HepG2 (cell line): ENCODE data around the gene ELMOD3. TPM values are rescaled to one million over a fixed set of nuclear protein-coding genes. Genes with fewer than 3 reads are reported as not detected.

Experiments
- ARHGAP35 ChIP-seq: sonication (generic); formaldehyde crosslinking; IDR thresholded peaks from 2 replicates; pipeline ENCODE4 v1.9.0; 2022; ENCODE audit warnings: mild to moderate bottlenecking, inconsistent platforms, moderate library complexity, missing genetic modification reagents, borderline replicate concordance
- ASH2L ChIP-seq: fragments of 300-600, 200-600 bp; sonication (generic); IDR thresholded peaks from 2 replicates; pipeline ENCODE4 v1.7.0; 2017; ENCODE audit warnings: low read depth, mild to moderate bottlenecking, moderate library complexity, mixed read lengths, low read length; ENCODE audit not compliant: insufficient read length
- CCAR2 ChIP-seq: fragments of 200-400 bp; formaldehyde crosslinking; optimal IDR thresholded peaks from 2 replicates; pipeline ENCODE3; 2018; ENCODE audit warnings: low read depth, mild to moderate bottlenecking, low read length, moderate library complexity
- FOSL1 ChIP-seq: sonication (generic); formaldehyde crosslinking; IDR thresholded peaks from 2 replicates; pipeline ENCODE4 v1.9.0; 2021; ENCODE audit warnings: missing genetic modification reagents, borderline replicate concordance
- GATA4 ChIP-seq: sonication (generic); IDR thresholded peaks from 2 replicates; pipeline ENCODE4 v1.6.1; 2016; ENCODE audit warnings: antibody characterized with exemption, low read depth, borderline replicate concordance
- MAFK ChIP-seq, 2 experiments: IDR thresholded peaks in 1 of 2; conservative IDR thresholded peaks in 1 of 2; 2 replicates each; pipeline ENCODE4 v1.6.1; 2011; ENCODE audit warnings: improper control_type of control experiment in 2 of 2, low read length in 2 of 2
- MLLT10 ChIP-seq: sonication (generic); formaldehyde crosslinking; IDR thresholded peaks from 2 replicates; pipeline ENCODE4 v1.4.0; 2020; ENCODE audit warnings: missing genetic modification reagents
- PITX1 ChIP-seq: sonication (generic); formaldehyde crosslinking; IDR thresholded peaks from 2 replicates; pipeline ENCODE4 v1.5.1; 2020; ENCODE audit warnings: mild to moderate bottlenecking, missing genetic modification reagents
- RELA ChIP-seq: sonication (generic); formaldehyde crosslinking; IDR thresholded peaks from 2 replicates; pipeline ENCODE4 v1.4.0; 2020; ENCODE audit warnings: missing genetic modification reagents
- SIX1 ChIP-seq: sonication (generic); formaldehyde crosslinking; IDR thresholded peaks from 2 replicates; pipeline ENCODE4 v1.4.0; 2020; ENCODE audit warnings: missing genetic modification reagents, borderline replicate concordance
- ZNF619 ChIP-seq: sonication (generic); formaldehyde crosslinking; IDR thresholded peaks from 2 replicates; pipeline ENCODE4 v1.4.0; 2020; ENCODE audit warnings: mild to moderate bottlenecking, missing genetic modification reagents
- ZNF644 ChIP-seq: IDR thresholded peaks from 2 replicates; pipeline ENCODE4 v1.6.1; 2016; ENCODE audit warnings: low read depth
- polyA plus RNA-seq, 8 experiments: library from polyadenylated mRNA; depleted of rRNA in 3 of 8; stranded (reverse) in 7 of 8; unstranded in 1 of 8; fragments of >200 nt; fragmentation: Illumina TruSeq in 4 of 8; extraction: Trizol in 4 of 8; gene quantifications; 2 replicates each; pipeline versions ENCODE4 v1.2.1 to v1.2.3, GENCODE V29; 2011 to 2016; ENCODE audit warnings: low read depth in 4 of 8, missing spikeins in 1 of 8, mixed read lengths in 1 of 8; ENCODE audit not compliant: insufficient read depth in 1 of 8
- total RNA-seq, 5 experiments: library from RNA; depleted of rRNA; stranded (reverse); fragments of >200 nt; fragmentation: Illumina TruSeq; extraction: Trizol; gene quantifications; 2 replicates each; pipeline ENCODE4 v1.2.3, GENCODE V29; 2016; ENCODE audit warnings: low read depth in 1 of 5
- TF ChIP-seq, protein P1 (sequence below), 2 experiments: sonication (generic) in 1 of 2; formaldehyde crosslinking in 1 of 2; IDR thresholded peaks; 2 replicates each; pipeline versions ENCODE4 v1.5.1 to v1.6.1; 2011 to 2020; ENCODE audit warnings: borderline replicate concordance in 1 of 2, low read depth in 1 of 2, low read length in 1 of 2, mild to moderate bottlenecking in 1 of 2, missing genetic modification reagents in 1 of 2, moderate library complexity in 1 of 2
- TF ChIP-seq, protein P2 (sequence below): sonication (generic); formaldehyde crosslinking; IDR thresholded peaks from 2 replicates; pipeline ENCODE4 v1.4.0; 2020; ENCODE audit warnings: mild to moderate bottlenecking, missing genetic modification reagents
- TF ChIP-seq, protein P3 (sequence below): IDR thresholded peaks from 2 replicates; pipeline ENCODE4 v1.6.1; 2016; ENCODE audit warnings: missing compliant biosample characterization, missing genetic modification reagents, borderline replicate concordance
- TF ChIP-seq, protein P4 (sequence below): IDR thresholded peaks from 2 replicates; pipeline ENCODE4 v1.6.1; 2018; ENCODE audit warnings: missing genetic modification reagents, mild to moderate bottlenecking, missing compliant biosample characterization

The ELMOD3 gene
- total and polyA plus RNA-seq, 2 of the 13 experiments (the other 11 are each of a cell fraction or from before 2014, with no cell fraction given) = 13.3 to 19.5 TPM

DNA sequence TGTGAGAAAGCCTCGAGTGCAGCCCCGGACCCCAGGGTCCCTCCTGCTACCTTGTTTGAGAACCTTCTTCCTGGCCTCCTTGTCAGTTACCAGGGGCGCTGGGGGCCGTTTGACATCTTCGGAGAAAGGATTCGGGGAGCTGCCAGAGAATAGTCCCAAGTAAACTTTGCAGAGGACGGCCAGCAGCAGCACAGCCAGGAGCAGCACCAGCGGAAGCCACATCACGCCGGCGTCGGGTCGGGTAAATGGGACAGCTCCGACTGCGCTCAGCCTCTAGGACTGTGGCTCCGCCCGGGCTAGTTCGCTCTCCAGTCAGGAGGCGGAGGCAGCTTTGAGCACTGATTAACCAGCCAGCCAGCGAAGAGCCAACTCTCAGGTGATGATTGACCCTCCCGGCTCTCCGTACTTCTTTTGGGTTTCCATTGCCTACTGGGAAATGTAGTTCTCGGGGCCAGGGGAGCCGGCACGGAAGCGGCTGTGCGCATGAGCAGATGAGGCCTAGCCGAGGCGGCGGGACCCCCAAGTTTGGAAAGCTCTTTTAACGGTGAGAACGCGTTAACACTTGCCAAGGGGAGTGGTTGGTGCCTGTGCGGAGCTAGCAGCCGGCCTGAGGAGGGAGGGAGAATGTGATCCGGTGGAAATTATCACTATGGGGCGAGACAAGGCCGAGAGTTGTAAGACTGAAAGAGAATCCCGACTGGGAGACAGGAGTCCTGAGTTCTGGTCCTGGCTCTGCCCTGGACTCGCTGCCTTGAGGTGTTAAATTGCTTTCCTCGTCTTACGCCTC, at the start of gene ELMOD3, which contains the start of gene RETSAT (continued):
- peak; percentile 28 for TF ChIP-seq ZNF619 (CRISPR knock-in tag)
- TF ChIP-seq GATA4 = peak; percentile 93
- TF ChIP-seq, protein P1, sequence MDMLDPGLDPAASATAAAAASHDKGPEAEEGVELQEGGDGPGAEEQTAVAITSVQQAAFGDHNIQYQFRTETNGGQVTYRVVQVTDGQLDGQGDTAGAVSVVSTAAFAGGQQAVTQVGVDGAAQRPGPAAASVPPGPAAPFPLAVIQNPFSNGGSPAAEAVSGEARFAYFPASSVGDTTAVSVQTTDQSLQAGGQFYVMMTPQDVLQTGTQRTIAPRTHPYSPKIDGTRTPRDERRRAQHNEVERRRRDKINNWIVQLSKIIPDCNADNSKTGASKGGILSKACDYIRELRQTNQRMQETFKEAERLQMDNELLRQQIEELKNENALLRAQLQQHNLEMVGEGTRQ (IDR thresholded peaks at IDR 0.05; ENCODE audit: low read depth, low read length) = peak; percentile 1; the same call in 1 of the 2 replicates
- TF ChIP-seq, protein P1 (CRISPR knock-in tag; IDR thresholded peaks at IDR 0.05; ENCODE audit: borderline replicate concordance) = peak; percentile 56; the same call in 1 of the 2 replicates
- TF ChIP-seq CCAR2 = no peak
- TF ChIP-seq, protein P2, sequence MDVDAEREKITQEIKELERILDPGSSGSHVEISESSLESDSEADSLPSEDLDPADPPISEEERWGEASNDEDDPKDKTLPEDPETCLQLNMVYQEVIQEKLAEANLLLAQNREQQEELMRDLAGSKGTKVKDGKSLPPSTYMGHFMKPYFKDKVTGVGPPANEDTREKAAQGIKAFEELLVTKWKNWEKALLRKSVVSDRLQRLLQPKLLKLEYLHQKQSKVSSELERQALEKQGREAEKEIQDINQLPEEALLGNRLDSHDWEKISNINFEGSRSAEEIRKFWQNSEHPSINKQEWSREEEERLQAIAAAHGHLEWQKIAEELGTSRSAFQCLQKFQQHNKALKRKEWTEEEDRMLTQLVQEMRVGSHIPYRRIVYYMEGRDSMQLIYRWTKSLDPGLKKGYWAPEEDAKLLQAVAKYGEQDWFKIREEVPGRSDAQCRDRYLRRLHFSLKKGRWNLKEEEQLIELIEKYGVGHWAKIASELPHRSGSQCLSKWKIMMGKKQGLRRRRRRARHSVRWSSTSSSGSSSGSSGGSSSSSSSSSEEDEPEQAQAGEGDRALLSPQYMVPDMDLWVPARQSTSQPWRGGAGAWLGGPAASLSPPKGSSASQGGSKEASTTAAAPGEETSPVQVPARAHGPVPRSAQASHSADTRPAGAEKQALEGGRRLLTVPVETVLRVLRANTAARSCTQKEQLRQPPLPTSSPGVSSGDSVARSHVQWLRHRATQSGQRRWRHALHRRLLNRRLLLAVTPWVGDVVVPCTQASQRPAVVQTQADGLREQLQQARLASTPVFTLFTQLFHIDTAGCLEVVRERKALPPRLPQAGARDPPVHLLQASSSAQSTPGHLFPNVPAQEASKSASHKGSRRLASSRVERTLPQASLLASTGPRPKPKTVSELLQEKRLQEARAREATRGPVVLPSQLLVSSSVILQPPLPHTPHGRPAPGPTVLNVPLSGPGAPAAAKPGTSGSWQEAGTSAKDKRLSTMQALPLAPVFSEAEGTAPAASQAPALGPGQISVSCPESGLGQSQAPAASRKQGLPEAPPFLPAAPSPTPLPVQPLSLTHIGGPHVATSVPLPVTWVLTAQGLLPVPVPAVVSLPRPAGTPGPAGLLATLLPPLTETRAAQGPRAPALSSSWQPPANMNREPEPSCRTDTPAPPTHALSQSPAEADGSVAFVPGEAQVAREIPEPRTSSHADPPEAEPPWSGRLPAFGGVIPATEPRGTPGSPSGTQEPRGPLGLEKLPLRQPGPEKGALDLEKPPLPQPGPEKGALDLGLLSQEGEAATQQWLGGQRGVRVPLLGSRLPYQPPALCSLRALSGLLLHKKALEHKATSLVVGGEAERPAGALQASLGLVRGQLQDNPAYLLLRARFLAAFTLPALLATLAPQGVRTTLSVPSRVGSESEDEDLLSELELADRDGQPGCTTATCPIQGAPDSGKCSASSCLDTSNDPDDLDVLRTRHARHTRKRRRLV (CRISPR knock-in tag) = peak; percentile 65
- peak; percentile 9 for TF ChIP-seq RELA
- peak; percentile 67 for TF ChIP-seq ASH2L
- TF ChIP-seq MLLT10 (CRISPR knock-in tag) = no peak
- no peak; the same call in 1 of the 2 replicates for TF ChIP-seq SIX1 (CRISPR knock-in tag)
- no peak for TF ChIP-seq FOSL1 (CRISPR knock-in tag)
- TF ChIP-seq, protein P3, sequence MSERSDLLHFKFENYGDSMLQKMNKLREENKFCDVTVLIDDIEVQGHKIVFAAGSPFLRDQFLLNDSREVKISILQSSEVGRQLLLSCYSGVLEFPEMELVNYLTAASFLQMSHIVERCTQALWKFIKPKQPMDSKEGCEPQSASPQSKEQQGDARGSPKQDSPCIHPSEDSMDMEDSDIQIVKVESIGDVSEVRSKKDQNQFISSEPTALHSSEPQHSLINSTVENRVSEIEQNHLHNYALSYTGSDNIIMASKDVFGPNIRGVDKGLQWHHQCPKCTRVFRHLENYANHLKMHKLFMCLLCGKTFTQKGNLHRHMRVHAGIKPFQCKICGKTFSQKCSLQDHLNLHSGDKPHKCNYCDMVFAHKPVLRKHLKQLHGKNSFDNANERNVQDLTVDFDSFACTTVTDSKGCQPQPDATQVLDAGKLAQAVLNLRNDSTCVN (CRISPR knock-in tag) = peak; percentile 30; the same call in 1 of the 2 replicates
- TF ChIP-seq ZNF644 = no peak
- TF ChIP-seq MAFK (conservative IDR thresholded peaks at IDR 0.05 in 1 of 2, IDR thresholded peaks at IDR 0.05 in 1 of 2; ENCODE audit: low read length in 2 of 2) = no peak
- peak; percentile 67; the same call in 1 of the 2 replicates for TF ChIP-seq PITX1
- TF ChIP-seq, protein P4, sequence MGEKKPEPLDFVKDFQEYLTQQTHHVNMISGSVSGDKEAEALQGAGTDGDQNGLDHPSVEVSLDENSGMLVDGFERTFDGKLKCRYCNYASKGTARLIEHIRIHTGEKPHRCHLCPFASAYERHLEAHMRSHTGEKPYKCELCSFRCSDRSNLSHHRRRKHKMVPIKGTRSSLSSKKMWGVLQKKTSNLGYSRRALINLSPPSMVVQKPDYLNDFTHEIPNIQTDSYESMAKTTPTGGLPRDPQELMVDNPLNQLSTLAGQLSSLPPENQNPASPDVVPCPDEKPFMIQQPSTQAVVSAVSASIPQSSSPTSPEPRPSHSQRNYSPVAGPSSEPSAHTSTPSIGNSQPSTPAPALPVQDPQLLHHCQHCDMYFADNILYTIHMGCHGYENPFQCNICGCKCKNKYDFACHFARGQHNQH (CRISPR knock-in tag) = peak; percentile 95
- 0 out of 2 replicates have a peak, but pooled peaks have one; percentile 25 for TF ChIP-seq ARHGAP35 (CRISPR knock-in tag)
